Measurements from ENCODE around the gene ITGA1.
"Not testable (repeated sequence)": the region's sequence is repeated elsewhere in the genome, so short reads cannot be mapped to it uniquely, and the experiment has no call there.

Gene ITGA1

GRCh38 chr5:52834320-52834719, 46.6 kb downstream of the ITGA1 start:
- no peak for DNase-seq

GRCh38 chr5:52837068-52837467, 49.4 kb downstream of the ITGA1 start:
- no peak for DNase-seq

GRCh38 chr5:52837591-52838001, 49.9 kb downstream of the ITGA1 start:
- no peak for DNase-seq

- DNase-seq: no peak
Measured at GRCh38 chr5:52838326-52839015, 50.8 kb downstream of the ITGA1 start.

GRCh38 chr5:52839285-52839684, 51.6 kb downstream of the ITGA1 start:
- no peak for DNase-seq

GRCh38 chr5:52840277-52841050, 52.7 kb downstream of the ITGA1 start:
- no peak for DNase-seq

- no peak for DNase-seq
Measured at GRCh38 chr5:52841114-52841513, 53.4 kb downstream of the ITGA1 start.

GRCh38 chr5:52842111-52842510, 54.4 kb downstream of the ITGA1 start:
- no peak for DNase-seq

- DNase-seq: no peak
Measured at GRCh38 chr5:52844885-52845284, 57.2 kb downstream of the ITGA1 start.

- no peak for DNase-seq
Measured at GRCh38 chr5:52846182-52846842, 58.6 kb downstream of the ITGA1 start.

- DNase-seq: not testable (repeated sequence)
Measured at GRCh38 chr5:52848688-52849087, 61.0 kb downstream of the ITGA1 start.

GRCh38 chr5:52849544-52849943, 61.8 kb downstream of the ITGA1 start:
- DNase-seq: no peak

GRCh38 chr5:52853650-52854049, 65.9 kb downstream of the ITGA1 start:
- DNase-seq: no peak

- no peak for DNase-seq
Measured at GRCh38 chr5:52854301-52854700, 66.6 kb downstream of the ITGA1 start.

GRCh38 chr5:52854949-52855348, 67.2 kb downstream of the ITGA1 start:
- DNase-seq: no peak

GRCh38 chr5:52856564-52856963, 68.8 kb downstream of the ITGA1 start:
- DNase-seq: no peak

- DNase-seq: no peak
Measured at GRCh38 chr5:52859628-52860027, 71.9 kb downstream of the ITGA1 start.

- DNase-seq: no peak
Measured at GRCh38 chr5:52861368-52861767, 73.7 kb downstream of the ITGA1 start.

GRCh38 chr5:52863715-52864290, 76.1 kb downstream of the ITGA1 start:
- no peak for DNase-seq

GRCh38 chr5:52864371-52864770, 76.7 kb downstream of the ITGA1 start:
- DNase-seq: no peak

GRCh38 chr5:52864884-52865283, 77.2 kb downstream of the ITGA1 start:
- no peak for DNase-seq

GRCh38 chr5:52865991-52866390, 78.3 kb downstream of the ITGA1 start:
- DNase-seq: not testable (repeated sequence)

- DNase-seq: no peak
Measured at GRCh38 chr5:52867809-52868208, 80.1 kb downstream of the ITGA1 start.

- no peak for DNase-seq
Measured at GRCh38 chr5:52868417-52868816, 80.7 kb downstream of the ITGA1 start.

Measured in CD4-positive, alpha-beta T cell treated with Interleukin-12 subunit alpha and Interleukin-12 subunit beta, for 1 hour (primary cell).